K562 (cell line): ENCODE measurements around the gene ACP1. TPM values are rescaled to one million over a fixed set of nuclear protein-coding genes. Genes with fewer than 3 reads are reported as not detected.

Experiments used
- POLR2G ChIP-seq: fragments of 200-400 bp; formaldehyde crosslinking; IDR thresholded peaks from 2 replicates; pipeline ENCODE4 v1.6.1; 2017; ENCODE audit warnings: low read depth, mild to moderate bottlenecking, antibody characterized with exemption, low read length, moderate library complexity
- RB1 ChIP-seq: fragments of 450-650 bp; IDR thresholded peaks from 2 replicates; pipeline ENCODE4 v1.6.1; 2017; ENCODE audit warnings: low read depth, mild to moderate bottlenecking
- polyA plus RNA-seq, 8 experiments: library from polyadenylated mRNA; depleted of rRNA in 4 of 8; stranded (reverse) in 5 of 8; unstranded in 3 of 8; fragments of >200 nt; fragmentation: Nextera tagmentation in 2 of 8; fragmentation: Illumina TruSeq in 1 of 8; extraction: Ambion mirVana in 2 of 8; extraction: Trizol in 1 of 8; gene quantifications; 2 replicates each; pipeline versions ENCODE4 v1.2.1 to v1.2.3, GENCODE V29; 2011 to 2014; ENCODE audit warnings: inconsistent platforms in 1 of 8, missing spikeins in 1 of 8
- total RNA-seq, 7 experiments: library from RNA; depleted of rRNA in 6 of 7; stranded (reverse); fragments of >200 nt in 6 of 7; fragmentation: Illumina TruSeq in 2 of 7; extraction: Trizol in 2 of 7; gene quantifications; 2 replicates each; pipeline versions ENCODE4 v1.2.1 to v1.2.3, GENCODE V29; 2011 to 2021; ENCODE audit warnings: low replicate concordance in 1 of 7
- TF ChIP-seq, protein P1 (sequence below): fragments of 450-650 bp; IDR thresholded peaks from 2 replicates; pipeline ENCODE4 v1.6.1; 2016; ENCODE audit warnings: mild to moderate bottlenecking, moderate library complexity
- TF ChIP-seq, protein P2 (sequence below): sonication (generic); IDR thresholded peaks from 2 replicates; pipeline ENCODE4 v1.6.1; 2016

Gene ACP1
- total and polyA plus RNA-seq, 9 of the 15 experiments (the other 6 are each of a cell fraction or from before 2014, with no cell fraction given) = 139 to 493 (median 189) TPM

DNA sequence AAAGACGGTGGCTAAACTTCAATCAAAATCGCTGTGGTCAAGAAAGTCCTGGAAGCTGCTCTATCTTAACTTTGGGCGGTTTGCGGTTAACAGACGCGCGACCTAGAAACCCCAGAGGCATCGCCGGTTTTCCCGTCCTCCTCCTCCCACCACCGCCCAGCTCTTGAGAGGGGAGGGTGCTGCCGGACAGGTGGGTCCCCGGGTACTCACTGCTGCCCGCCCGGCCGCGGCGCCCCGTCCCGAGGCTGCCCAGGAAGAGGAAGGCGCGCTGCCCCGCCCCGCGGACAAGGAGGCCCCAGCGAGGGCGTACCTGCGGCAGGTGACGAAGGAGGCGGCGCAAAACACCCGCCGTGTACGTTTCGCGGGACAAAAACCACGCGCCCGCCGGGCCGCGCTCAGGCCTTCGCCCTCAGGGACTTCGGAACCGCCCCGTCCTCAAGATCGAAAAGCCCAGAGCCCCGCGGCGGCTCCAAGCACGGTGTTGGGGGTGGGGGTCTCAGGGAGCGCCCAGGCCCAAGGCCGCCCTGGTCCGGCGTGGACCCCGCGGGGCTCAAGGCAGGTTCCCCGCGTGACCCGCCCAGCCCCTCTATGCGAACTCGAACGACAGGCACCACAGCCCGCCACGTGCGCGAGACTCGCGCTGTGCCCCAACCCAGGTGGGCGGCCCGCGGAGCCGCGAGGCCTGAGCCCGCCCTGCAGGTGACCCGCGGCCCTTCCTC lies 814 bp upstream of the ACP1 start, which contains the start of gene SH3YL1 (continued):
- TF ChIP-seq, protein P1, sequence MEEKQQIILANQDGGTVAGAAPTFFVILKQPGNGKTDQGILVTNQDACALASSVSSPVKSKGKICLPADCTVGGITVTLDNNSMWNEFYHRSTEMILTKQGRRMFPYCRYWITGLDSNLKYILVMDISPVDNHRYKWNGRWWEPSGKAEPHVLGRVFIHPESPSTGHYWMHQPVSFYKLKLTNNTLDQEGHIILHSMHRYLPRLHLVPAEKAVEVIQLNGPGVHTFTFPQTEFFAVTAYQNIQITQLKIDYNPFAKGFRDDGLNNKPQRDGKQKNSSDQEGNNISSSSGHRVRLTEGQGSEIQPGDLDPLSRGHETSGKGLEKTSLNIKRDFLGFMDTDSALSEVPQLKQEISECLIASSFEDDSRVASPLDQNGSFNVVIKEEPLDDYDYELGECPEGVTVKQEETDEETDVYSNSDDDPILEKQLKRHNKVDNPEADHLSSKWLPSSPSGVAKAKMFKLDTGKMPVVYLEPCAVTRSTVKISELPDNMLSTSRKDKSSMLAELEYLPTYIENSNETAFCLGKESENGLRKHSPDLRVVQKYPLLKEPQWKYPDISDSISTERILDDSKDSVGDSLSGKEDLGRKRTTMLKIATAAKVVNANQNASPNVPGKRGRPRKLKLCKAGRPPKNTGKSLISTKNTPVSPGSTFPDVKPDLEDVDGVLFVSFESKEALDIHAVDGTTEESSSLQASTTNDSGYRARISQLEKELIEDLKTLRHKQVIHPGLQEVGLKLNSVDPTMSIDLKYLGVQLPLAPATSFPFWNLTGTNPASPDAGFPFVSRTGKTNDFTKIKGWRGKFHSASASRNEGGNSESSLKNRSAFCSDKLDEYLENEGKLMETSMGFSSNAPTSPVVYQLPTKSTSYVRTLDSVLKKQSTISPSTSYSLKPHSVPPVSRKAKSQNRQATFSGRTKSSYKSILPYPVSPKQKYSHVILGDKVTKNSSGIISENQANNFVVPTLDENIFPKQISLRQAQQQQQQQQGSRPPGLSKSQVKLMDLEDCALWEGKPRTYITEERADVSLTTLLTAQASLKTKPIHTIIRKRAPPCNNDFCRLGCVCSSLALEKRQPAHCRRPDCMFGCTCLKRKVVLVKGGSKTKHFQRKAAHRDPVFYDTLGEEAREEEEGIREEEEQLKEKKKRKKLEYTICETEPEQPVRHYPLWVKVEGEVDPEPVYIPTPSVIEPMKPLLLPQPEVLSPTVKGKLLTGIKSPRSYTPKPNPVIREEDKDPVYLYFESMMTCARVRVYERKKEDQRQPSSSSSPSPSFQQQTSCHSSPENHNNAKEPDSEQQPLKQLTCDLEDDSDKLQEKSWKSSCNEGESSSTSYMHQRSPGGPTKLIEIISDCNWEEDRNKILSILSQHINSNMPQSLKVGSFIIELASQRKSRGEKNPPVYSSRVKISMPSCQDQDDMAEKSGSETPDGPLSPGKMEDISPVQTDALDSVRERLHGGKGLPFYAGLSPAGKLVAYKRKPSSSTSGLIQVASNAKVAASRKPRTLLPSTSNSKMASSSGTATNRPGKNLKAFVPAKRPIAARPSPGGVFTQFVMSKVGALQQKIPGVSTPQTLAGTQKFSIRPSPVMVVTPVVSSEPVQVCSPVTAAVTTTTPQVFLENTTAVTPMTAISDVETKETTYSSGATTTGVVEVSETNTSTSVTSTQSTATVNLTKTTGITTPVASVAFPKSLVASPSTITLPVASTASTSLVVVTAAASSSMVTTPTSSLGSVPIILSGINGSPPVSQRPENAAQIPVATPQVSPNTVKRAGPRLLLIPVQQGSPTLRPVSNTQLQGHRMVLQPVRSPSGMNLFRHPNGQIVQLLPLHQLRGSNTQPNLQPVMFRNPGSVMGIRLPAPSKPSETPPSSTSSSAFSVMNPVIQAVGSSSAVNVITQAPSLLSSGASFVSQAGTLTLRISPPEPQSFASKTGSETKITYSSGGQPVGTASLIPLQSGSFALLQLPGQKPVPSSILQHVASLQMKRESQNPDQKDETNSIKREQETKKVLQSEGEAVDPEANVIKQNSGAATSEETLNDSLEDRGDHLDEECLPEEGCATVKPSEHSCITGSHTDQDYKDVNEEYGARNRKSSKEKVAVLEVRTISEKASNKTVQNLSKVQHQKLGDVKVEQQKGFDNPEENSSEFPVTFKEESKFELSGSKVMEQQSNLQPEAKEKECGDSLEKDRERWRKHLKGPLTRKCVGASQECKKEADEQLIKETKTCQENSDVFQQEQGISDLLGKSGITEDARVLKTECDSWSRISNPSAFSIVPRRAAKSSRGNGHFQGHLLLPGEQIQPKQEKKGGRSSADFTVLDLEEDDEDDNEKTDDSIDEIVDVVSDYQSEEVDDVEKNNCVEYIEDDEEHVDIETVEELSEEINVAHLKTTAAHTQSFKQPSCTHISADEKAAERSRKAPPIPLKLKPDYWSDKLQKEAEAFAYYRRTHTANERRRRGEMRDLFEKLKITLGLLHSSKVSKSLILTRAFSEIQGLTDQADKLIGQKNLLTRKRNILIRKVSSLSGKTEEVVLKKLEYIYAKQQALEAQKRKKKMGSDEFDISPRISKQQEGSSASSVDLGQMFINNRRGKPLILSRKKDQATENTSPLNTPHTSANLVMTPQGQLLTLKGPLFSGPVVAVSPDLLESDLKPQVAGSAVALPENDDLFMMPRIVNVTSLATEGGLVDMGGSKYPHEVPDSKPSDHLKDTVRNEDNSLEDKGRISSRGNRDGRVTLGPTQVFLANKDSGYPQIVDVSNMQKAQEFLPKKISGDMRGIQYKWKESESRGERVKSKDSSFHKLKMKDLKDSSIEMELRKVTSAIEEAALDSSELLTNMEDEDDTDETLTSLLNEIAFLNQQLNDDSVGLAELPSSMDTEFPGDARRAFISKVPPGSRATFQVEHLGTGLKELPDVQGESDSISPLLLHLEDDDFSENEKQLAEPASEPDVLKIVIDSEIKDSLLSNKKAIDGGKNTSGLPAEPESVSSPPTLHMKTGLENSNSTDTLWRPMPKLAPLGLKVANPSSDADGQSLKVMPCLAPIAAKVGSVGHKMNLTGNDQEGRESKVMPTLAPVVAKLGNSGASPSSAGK = peak; percentile 71; the same call in 1 of the 2 replicates
- TF ChIP-seq POLR2G (0 out of 2 replicates have a peak, but pooled peaks have one; percentile 31), RB1 (0 out of 2 replicates have a peak, but pooled peaks have one; percentile 9)
- TF ChIP-seq, protein P2, sequence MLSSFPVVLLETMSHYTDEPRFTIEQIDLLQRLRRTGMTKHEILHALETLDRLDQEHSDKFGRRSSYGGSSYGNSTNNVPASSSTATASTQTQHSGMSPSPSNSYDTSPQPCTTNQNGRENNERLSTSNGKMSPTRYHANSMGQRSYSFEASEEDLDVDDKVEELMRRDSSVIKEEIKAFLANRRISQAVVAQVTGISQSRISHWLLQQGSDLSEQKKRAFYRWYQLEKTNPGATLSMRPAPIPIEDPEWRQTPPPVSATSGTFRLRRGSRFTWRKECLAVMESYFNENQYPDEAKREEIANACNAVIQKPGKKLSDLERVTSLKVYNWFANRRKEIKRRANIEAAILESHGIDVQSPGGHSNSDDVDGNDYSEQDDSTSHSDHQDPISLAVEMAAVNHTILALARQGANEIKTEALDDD = no peak
